HG02973 (cell line): ENCODE results near the gene PGM1.
"Not testable (repeated sequence)": the region's sequence is repeated elsewhere in the genome, so short reads cannot be mapped to it uniquely, and the experiment has no call there.

Source experiments
- ATAC-seq: cut with Tn5 transposase; IDR thresholded peaks from one replicate; pipeline ENCODE4 v1.9.1; 2021; ENCODE audit warnings: moderate library complexity; ENCODE audit not compliant: unreplicated experiment

PGM1 gene

GRCh38 chr1:63593303-63593885 is at the start of gene PGM1:
Gene PGM1 (plus strand): TSS chr1:63593411. CDS start chr1:63593489, 78 bp downstream.
- peak; percentile 75 for ATAC-seq

- ATAC-seq: no peak
These were observed 47.4 kb upstream of the PGM1 start for GRCh38 chr1:63545780-63546179.

DNA sequence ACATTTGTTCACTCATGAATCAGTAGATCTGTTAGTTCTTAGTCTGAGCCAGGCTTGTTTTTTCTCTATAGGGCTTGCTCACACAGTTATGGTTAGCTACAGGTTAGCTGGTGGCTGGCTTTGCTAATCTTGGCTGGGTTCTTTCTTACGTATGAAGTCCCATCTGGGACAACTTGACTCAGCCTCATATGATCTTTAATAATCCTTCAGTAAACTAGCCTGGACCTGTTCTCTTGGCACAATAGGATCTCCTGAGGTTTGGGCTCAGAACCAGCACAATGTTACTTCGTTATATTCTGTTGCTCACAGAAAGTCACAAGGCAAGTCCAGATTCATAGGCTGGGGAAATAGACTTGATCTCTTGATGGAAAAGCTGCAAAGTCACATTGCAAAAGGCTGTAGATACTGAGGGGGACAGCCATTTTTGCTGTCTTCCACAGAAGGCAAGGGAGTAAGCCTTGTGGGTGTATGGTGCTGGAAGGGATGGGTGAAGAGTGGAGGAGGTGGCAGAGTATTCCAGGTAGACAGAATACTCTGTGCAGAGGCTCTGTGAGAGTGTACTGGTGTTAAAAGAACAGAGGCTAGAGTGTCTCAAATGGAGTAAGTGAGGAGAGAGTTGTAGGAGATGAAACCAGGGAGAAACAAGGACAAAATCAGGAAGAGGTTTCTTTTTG is 45.5 kb upstream of the PGM1 start:
- ATAC-seq: no peak

DNA sequence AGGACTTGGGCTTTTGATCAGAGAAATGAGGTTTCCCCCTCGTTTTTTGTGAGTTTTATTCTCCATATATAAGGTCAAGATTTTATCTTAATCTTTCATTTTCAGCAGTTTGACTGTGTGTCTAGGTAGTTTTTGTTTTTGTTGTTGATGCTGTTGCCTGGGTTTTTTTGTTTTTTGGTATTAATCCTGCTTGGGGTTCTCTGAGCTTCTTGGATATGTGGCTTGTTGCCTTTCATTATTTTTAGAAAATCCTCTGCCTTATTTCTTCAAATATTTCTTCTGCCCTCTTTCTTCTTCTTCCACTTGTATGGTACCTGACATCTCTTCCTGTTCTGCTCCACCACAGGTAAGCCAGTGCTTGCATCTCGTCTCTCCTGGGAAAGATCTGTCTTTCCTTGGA is 44.9 kb upstream of the PGM1 start:
- no peak for ATAC-seq

DNA sequence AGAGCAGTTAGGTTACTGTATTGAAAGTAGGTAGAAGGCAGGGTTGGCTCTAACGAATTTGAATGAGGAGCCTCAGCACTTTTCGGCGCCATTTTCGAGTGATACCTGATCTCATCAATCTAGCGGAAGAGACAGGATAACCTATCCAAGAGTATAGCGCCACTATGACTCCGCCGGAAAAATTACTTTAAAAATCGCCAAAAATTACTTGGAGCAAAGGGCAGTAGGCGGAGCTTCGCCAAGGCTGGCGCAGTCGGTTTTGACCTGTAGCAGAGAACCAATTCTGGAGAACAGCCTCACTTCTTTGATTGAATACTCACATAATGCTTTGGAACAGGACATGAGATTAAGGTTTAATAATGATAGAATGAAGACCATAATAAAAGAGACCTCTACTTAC is 44.3 kb upstream of the PGM1 start:
- no peak for ATAC-seq

DNA sequence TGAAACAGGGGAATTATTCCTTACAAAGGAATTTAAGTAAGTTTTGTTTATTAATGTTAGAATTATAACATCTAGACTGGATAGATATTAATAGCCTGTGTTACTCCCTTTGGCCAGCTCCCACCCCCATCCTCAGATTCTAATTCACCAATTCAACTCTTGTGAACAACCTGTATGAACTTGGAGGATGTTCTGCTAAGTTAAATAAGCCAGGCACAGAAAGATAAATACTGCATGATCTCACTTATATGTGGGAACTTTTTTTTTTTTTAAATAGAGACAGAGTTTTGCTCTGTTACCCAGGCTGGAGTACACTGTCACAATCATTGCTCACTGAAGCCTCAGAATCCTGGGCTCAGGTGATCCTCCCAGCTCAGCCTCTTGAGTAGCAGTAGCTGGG is 37.7 kb upstream of the PGM1 start:
- ATAC-seq: no peak

GRCh38 chr1:63557365-63557987 is 35.7 kb upstream of the PGM1 start:
- ATAC-seq: no peak

- ATAC-seq: no peak
These were observed 33.9 kb upstream of the PGM1 start for GRCh38 chr1:63559357-63559756.

- ATAC-seq: no peak
These were observed 29.5 kb upstream of the PGM1 start for GRCh38 chr1:63563745-63564144.

DNA sequence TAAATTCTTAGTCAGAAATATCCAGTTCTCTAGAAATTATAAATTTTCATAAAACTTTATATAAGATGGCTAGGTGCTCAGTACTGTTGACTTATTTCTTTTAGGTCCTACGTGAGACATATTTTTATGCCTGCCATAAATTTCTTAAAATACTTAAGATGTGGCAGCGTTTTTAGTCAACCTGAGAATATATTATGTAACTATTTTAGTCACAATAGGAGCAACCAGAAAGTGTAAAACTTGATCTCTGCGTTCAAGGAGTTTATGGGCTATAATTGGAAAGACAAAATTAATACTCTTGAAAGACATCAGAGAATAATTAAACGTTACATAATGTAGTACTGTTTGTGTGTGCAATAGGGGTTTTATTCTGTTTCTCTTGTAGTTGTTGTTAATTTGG is 24.1 kb upstream of the PGM1 start:
- no peak for ATAC-seq

- ATAC-seq: no peak
These were observed 23.4 kb upstream of the PGM1 start for GRCh38 chr1:63569640-63570316.

DNA sequence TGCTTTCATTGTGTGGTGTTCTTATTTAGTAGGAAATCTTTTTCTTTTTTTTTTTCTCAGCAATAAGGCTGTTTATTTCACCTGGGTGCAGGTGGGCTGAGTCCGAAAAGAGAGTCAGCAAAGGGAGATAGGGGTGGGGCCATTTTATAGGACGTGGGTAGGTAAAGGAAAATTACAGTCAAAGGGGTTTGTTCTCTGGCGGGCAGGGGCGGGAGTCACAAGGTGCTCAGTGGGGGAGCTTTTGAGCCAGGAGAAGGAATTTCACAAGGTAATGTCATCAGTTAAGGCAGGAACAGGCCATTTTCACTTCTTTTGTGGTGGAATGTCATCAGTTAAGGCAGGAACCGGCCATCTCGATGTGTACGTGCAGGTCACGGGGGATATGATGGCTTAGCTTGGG is 20.5 kb upstream of the PGM1 start:
- not testable (repeated sequence) for ATAC-seq

- ATAC-seq: not testable (repeated sequence)
These were observed 18.9 kb upstream of the PGM1 start for GRCh38 chr1:63574203-63574796.

- no peak for ATAC-seq
These were observed 17.8 kb upstream of the PGM1 start for GRCh38 chr1:63575340-63575826.

GRCh38 chr1:63586326-63586725 is 6.9 kb upstream of the PGM1 start:
- ATAC-seq: not testable (repeated sequence)

- no peak for ATAC-seq
These were observed 3.0 kb upstream of the PGM1 start for GRCh38 chr1:63590166-63590560.

GRCh38 chr1:63592536-63593302 is 492 bp upstream of the PGM1 start:
- ATAC-seq: no peak

DNA sequence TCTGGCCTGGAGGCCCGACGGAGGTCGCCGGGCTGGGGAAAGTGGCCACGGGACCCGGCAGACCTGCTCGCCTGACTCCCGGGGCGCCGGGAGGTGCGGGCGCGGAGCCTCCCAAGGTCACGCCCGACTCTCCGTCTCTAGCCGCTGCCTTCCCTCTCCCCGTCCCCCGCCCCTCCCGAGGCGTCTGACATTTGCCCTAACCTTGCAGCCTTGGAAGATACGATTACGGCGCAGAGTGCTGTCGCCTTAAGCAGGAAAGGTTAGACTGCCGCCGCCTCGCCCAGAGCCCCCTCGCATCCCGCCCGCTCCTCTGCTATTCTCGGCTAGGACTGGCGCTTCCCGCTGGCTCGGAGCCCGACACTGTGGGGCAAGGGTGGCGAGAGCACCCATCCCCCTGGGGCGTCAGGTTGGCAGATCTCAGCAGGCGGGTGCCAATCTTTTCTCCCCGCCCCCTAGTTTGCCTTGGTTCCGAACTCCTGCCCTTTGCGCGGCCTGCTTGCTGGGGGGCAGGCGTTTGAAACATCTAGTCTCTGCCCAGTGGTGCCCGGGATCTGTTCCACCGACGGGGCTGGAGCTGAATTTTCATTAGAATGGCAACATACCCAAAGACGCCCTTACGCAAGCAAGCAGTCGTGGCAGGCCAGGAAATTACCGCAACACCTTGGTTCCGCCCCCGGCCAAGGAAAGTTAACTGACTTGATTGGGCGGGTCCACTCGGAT is 835 bp downstream of the PGM1 start:
- peak; percentile 58 for ATAC-seq

- ATAC-seq: no peak
These were observed 2.2 kb downstream of the PGM1 start for GRCh38 chr1:63595435-63595834.

DNA sequence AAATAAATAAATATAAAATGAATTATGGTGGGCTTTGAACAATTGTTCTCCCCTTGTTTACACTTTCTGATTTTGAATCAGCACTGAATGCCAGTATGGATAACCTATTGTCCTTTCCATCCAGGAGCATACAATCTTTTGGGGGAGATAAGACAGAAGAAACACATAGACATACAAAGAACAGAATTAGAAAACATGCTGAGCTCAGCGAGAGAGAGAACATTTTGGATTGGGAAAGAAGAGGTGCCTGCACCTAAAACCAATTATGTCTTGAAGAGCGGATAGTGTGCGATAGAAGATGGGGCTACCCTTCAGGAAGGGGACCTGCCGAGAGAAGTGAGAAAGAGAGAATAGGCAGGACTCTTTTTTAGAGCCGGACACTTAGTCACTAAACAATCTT is 6.6 kb downstream of the PGM1 start:
- no peak for ATAC-seq
